Activated naive CD4-positive, alpha-beta T cell treated with anti-CD3 and anti-CD28 coated beads, Interleukin-2, amount 10 ng/mL, durations not matched to agents 7 days and 5 days (primary cell): ENCODE data around the gene IL21.
A peak's percentile ranks its signal among the peaks of the same experiment; 100 is the strongest.
"Not testable (repeated sequence)": the region's sequence is repeated elsewhere in the genome, so short reads cannot be mapped to it uniquely, and the experiment has no call there.

Experiments
- CTCF ChIA-PET: fragments of 350-600 bp; sonication (Branson Sonifier 250); formaldehyde crosslinking; loops from one replicate; lab custom pipeline; 2021; ENCODE audit warnings: antibody characterized with exemption; lab: Charles Lee
- DNase-seq: peaks from one replicate; pipeline ENCODE4 v3.0.0-alpha.2; 2020
- H3K27ac Mint-ChIP-seq: one replicate; pipeline ENCODE4 v1.8.0; 2021; ENCODE audit warnings: mild to moderate bottlenecking, moderate library complexity, mixed read lengths
- H3K27me3 Mint-ChIP-seq: one replicate; pipeline ENCODE4 v1.8.0; 2021; ENCODE audit warnings: mild to moderate bottlenecking, mixed read lengths
- H3K36me3 Mint-ChIP-seq: one replicate; pipeline ENCODE4 v1.8.0; 2021; ENCODE audit warnings: mixed read lengths
- H3K4me1 Mint-ChIP-seq: one replicate; pipeline ENCODE4 v1.8.0; 2021; ENCODE audit warnings: mixed read lengths
- H3K4me3 Mint-ChIP-seq: one replicate; pipeline ENCODE4 v1.8.0; 2021; ENCODE audit warnings: mild to moderate bottlenecking, moderate library complexity, mixed read lengths
- H3K9me3 Mint-ChIP-seq: one replicate; pipeline ENCODE4 v1.8.0; 2021; ENCODE audit warnings: mixed read lengths

The IL21 gene

DNA sequence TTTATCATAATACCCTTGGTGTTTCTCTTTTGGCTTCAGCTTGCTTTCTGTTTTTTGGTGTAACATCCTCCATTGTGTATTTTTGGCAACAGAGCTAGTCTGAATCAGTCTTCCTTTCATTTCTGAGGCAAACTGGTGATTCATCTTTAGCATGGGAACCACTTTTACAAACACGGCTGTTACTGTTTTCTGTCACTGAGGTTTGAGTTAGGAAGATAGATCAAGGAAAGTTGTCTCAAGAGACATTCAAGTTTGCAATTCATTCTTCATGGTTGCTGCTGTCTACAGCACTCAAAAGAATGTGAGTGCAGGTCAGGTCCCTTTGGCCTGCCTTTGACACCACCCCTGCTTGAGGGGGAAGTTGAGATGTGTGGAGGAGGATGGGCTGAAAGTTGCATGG is 36.3 kb downstream of the IL21 start:
- CTCF ChIA-PET, result interaction anchor here (0.7 to 2.0 kb wide), 4 partner anchors 18 to 684 kb away, joined by 3 to 7 read pairs (median 4); no protein-coding TSS in a partner anchor
- Mint-ChIP-seq H3K27me3 (no peaks in the 10 kb centered on the region), H3K36me3 (peaks cover 5% of the 10 kb centered on the region), H3K4me3 (no peak overlapping the region), H3K4me1 (peaks cover 62% of the 10 kb centered on the region), H3K27ac (peak overlapping the region; percentile 87), H3K9me3 (no peaks in the 10 kb centered on the region)
- no peak for DNase-seq

DNA sequence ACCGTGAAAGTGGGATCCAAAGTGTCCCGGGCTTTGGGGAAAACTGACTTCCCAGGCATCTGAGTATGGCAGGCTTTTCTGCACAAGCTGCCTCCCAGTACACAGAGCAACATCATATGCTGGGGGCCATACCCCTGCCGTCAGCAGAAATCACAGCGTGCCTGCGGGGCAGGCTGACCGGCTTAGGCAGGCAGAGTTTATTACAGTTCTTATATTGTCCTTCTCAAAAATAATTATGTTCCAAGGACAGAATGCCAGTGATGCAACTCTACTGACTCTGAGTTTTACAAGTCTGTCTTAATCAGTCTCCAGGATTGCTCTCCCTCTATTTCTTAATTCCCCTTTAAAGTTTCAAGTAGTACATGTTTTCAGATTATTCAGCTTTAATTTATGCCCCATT is 37.0 kb downstream of the IL21 start:
- H3K4me1 Mint-ChIP-seq, result peaks cover 68% of the 10 kb centered on the region
- peaks cover 5% of the 10 kb centered on the region for H3K36me3 Mint-ChIP-seq
- CTCF ChIA-PET, result interaction anchor here (0.7 to 2.0 kb wide), 4 partner anchors 18 to 684 kb away, joined by 3 to 7 read pairs (median 4); no protein-coding TSS in a partner anchor
- no peak for DNase-seq
- H3K9me3 Mint-ChIP-seq, result no peaks in the 10 kb centered on the region
- peak overlapping the region; percentile 87 for H3K27ac Mint-ChIP-seq
- no peak overlapping the region for H3K4me3 Mint-ChIP-seq
- H3K27me3 Mint-ChIP-seq, result no peaks in the 10 kb centered on the region

DNA sequence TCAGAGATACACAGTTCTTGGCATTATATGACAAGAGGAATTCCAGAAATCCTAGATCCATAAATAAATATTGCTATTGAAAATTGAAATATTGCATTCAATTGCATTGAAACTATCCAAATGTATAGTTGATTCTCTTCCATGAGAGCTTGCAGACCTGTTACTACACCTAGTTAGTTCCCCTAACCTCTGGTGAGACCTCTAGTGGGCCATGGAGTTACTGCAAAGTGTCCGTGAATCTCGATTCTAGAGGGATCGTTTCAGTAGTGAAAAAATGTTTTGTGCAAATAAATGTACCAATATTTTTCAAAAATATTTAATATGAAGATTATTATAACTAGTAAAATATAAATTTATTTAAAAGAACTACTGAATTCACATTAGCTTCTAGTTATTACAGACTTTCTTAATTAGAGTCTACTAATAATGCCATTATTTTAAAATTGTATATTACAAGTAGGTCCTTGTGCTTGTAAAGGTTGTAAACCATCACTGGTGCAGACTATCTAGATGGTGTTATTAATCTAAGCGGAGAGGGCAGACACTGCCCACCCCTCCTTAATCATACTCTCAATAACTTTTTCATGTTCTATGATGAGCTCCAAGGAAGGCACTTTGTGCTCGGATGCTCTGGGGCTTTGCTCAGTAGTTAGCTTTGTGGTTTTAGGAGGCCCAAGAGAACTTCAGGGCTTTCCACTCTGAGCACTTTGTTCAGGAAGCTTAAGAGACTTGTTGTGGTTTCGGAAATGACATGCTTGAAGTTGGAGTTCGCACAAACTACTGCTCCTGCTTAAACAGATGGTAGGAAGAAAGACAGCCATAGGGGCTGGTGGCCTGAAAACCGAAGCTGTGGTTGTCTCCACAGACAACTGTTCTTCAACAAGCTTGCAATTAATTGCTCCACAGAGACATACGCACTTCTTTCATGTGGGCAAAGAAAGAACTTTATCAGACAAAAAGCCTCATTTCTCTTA is 42.8 kb downstream of the IL21 start:
- peaks cover 58% of the 10 kb centered on the region for H3K4me1 Mint-ChIP-seq
- H3K4me3 Mint-ChIP-seq, result peak overlapping the region; percentile 60

DNA sequence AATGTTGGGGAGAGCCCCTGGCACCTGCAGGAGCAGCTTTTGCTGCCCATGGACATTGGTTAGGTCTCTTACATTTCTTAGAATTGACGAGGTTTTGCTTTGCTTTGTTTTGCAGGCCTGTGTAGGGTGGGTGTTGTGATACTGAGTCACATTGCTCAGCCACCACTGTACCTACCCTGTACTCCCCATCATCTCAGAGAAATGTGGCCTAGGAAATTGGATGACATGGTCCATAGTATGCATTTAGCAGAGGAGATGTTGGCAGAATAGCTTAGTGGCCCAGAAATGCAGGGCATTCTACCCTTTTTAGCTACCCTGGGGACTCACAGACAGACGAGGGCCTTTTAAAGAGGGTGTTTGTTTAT is 43.7 kb downstream of the IL21 start:
- Mint-ChIP-seq H3K36me3 (peaks cover 7% of the 10 kb centered on the region), H3K9me3 (peaks cover 3% of the 10 kb centered on the region), H3K27ac (peak overlapping the region; percentile 58), H3K27me3 (peaks cover 4% of the 10 kb centered on the region), H3K4me3 (no peak overlapping the region), H3K4me1 (peaks cover 49% of the 10 kb centered on the region)
- CTCF ChIA-PET, result interaction anchor here (0.6 to 3.6 kb wide), 50 partner anchors 10 to 1207 kb away, joined by 3 to 44 read pairs (median 4); partner anchors contain the start of genes BBS12 and IL2
- DNase-seq, result no peak

More for the DNA sequence above, 42.8 kb downstream of the IL21 start:
- CTCF ChIA-PET, result interaction anchor here (0.6 to 3.6 kb wide), 72 partner anchors 9 to 1208 kb away, joined by 3 to 44 read pairs (median 4); partner anchors contain the start of genes BBS12 and IL2
- Mint-ChIP-seq H3K9me3 (peaks cover 3% of the 10 kb centered on the region), H3K27me3 (peaks cover 4% of the 10 kb centered on the region), H3K27ac (peak overlapping the region; percentile 94), H3K36me3 (peaks cover 7% of the 10 kb centered on the region)
- DNase-seq, result peak; percentile 83

- H3K9me3 Mint-ChIP-seq, result peaks cover 3% of the 10 kb centered on the region
- no peak overlapping the region for H3K4me3 Mint-ChIP-seq
- H3K27ac Mint-ChIP-seq, result peak overlapping the region; percentile 1
- DNase-seq, result peak; percentile 38
- peaks cover 46% of the 10 kb centered on the region for H3K4me1 Mint-ChIP-seq
- H3K27me3 Mint-ChIP-seq, result peaks cover 4% of the 10 kb centered on the region
- peaks cover 7% of the 10 kb centered on the region for H3K36me3 Mint-ChIP-seq
- CTCF ChIA-PET, result interaction anchor here (0.6 to 3.6 kb wide), 32 partner anchors 11 to 676 kb away, joined by 3 to 44 read pairs (median 4); partner anchors contain the start of gene IL2
Measured at GRCh38 chr4:122576261-122577188, 44.3 kb downstream of the IL21 start.

- H3K36me3 Mint-ChIP-seq, H3K27ac Mint-ChIP-seq, DNase-seq, CTCF ChIA-PET, H3K27me3 Mint-ChIP-seq, H3K4me3 Mint-ChIP-seq: not testable (repeated sequence)
- Mint-ChIP-seq H3K4me1 (peaks cover 30% of the 10 kb centered on the region), H3K9me3 (peaks cover 13% of the 10 kb centered on the region)
Measured at GRCh38 chr4:122574347-122574746, 46.5 kb downstream of the IL21 start.

DNA sequence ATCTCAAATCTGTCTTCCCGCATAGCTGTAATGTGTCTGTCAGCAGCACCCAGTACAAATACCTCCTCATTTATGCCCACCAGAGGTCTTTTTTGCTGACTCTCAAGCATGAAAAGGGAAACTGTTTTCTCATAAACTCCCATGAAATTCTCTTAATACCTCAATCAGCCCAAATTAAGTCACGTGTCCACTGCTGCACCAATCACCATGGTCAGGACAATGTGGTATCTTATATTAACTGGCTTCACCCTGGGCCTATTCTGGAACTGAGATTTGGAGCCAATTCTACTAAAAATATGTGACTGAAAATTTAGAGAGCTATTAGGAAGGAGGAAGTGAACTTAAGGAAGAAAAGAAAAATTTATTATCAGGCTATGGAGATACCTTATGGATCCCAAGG is 58.4 kb downstream of the IL21 start:
- CTCF ChIA-PET, result interaction anchor here (2.3 kb wide), 1 partner anchor 15 kb away, joined by 8 read pairs; no protein-coding TSS in a partner anchor
- DNase-seq, result no peak
- Mint-ChIP-seq H3K9me3 (peaks cover 8% of the 10 kb centered on the region), H3K27ac (no peak overlapping the region), H3K36me3 (no peaks in the 10 kb centered on the region), H3K27me3 (no peaks in the 10 kb centered on the region), H3K4me3 (no peak overlapping the region), H3K4me1 (peaks cover 7% of the 10 kb centered on the region)
